ENCODE measurements around the gene MFN1. TPM values are rescaled to one million over a fixed set of nuclear protein-coding genes. Genes with fewer than 3 reads are reported as not detected.

The MFN1 gene
- total RNA-seq, 1 donor from 2014 or later: 42.3 TPM

GRCh38 chr3:179391906-179392305 is 44.4 kb downstream of the MFN1 start:
- Mint-ChIP-seq H3K27me3 (no peaks in the 10 kb centered on the region), H3K9me3 (no peaks in the 10 kb centered on the region), H3K4me1 (ENCODE audit: unreplicated experiment) (no peaks in the 10 kb centered on the region), H3K4me3 (no peak overlapping the region), H3K36me3 (peaks cover 27% of the 10 kb centered on the region), H3K27ac (no peak overlapping the region)
- TF ChIP-seq CTCF (conservative IDR thresholded peaks at IDR 0.05): no peak
- no peak for DNase-seq (ENCODE audit: extremely low spot score, unreplicated experiment)

GRCh38 chr3:179398574-179399231 is 51.2 kb downstream of the MFN1 start:
- TF ChIP-seq CTCF (conservative IDR thresholded peaks at IDR 0.05): no peak
- Mint-ChIP-seq H3K27me3 (no peaks in the 10 kb centered on the region), H3K36me3 (peaks cover 9% of the 10 kb centered on the region), H3K9me3 (no peaks in the 10 kb centered on the region), H3K4me3 (no peak overlapping the region), H3K27ac (no peak overlapping the region), H3K4me1 (ENCODE audit: unreplicated experiment) (no peaks in the 10 kb centered on the region)
- DNase-seq (ENCODE audit: extremely low spot score, unreplicated experiment): no peak

GRCh38 chr3:179401561-179401960 is 54.1 kb downstream of the MFN1 start:
- peaks cover 8% of the 10 kb centered on the region for H3K36me3 Mint-ChIP-seq
- no peaks in the 10 kb centered on the region for H3K27me3 Mint-ChIP-seq
- H3K4me3 Mint-ChIP-seq: no peak overlapping the region
- DNase-seq (ENCODE audit: extremely low spot score, unreplicated experiment): no peak
- no peaks in the 10 kb centered on the region for H3K9me3 Mint-ChIP-seq
- H3K27ac Mint-ChIP-seq: no peak overlapping the region
- no peaks in the 10 kb centered on the region for H3K4me1 Mint-ChIP-seq (ENCODE audit: unreplicated experiment)
- TF ChIP-seq CTCF (conservative IDR thresholded peaks at IDR 0.05): no peak

GRCh38 chr3:179402963-179403362 is 55.5 kb downstream of the MFN1 start:
- H3K4me1 Mint-ChIP-seq (ENCODE audit: unreplicated experiment): no peaks in the 10 kb centered on the region
- H3K4me3 Mint-ChIP-seq: no peak overlapping the region
- no peaks in the 10 kb centered on the region for H3K9me3 Mint-ChIP-seq
- H3K27me3 Mint-ChIP-seq: no peaks in the 10 kb centered on the region
- H3K27ac Mint-ChIP-seq: no peak overlapping the region
- TF ChIP-seq CTCF (conservative IDR thresholded peaks at IDR 0.05): no peak
- DNase-seq (ENCODE audit: extremely low spot score, unreplicated experiment): no peak
- H3K36me3 Mint-ChIP-seq: peaks cover 3% of the 10 kb centered on the region

GRCh38 chr3:179404307-179404706 is 56.8 kb downstream of the MFN1 start:
- no peak for DNase-seq (ENCODE audit: extremely low spot score, unreplicated experiment)
- Mint-ChIP-seq H3K27me3 (no peaks in the 10 kb centered on the region), H3K9me3 (no peaks in the 10 kb centered on the region), H3K4me3 (no peak overlapping the region), H3K4me1 (ENCODE audit: unreplicated experiment) (no peaks in the 10 kb centered on the region), H3K27ac (no peak overlapping the region), H3K36me3 (peaks cover 3% of the 10 kb centered on the region)
- no peak for TF ChIP-seq CTCF (conservative IDR thresholded peaks at IDR 0.05)

GRCh38 chr3:179410331-179410730 is 62.8 kb downstream of the MFN1 start:
- Mint-ChIP-seq H3K9me3 (no peaks in the 10 kb centered on the region), H3K36me3 (peaks cover 8% of the 10 kb centered on the region), H3K4me1 (ENCODE audit: unreplicated experiment) (no peaks in the 10 kb centered on the region), H3K27ac (no peak overlapping the region), H3K27me3 (no peaks in the 10 kb centered on the region), H3K4me3 (no peak overlapping the region)
- no peak for TF ChIP-seq CTCF (conservative IDR thresholded peaks at IDR 0.05)
- DNase-seq (ENCODE audit: extremely low spot score, unreplicated experiment): no peak
